ENCODE data around the gene BST1.

The BST1 gene

DNA sequence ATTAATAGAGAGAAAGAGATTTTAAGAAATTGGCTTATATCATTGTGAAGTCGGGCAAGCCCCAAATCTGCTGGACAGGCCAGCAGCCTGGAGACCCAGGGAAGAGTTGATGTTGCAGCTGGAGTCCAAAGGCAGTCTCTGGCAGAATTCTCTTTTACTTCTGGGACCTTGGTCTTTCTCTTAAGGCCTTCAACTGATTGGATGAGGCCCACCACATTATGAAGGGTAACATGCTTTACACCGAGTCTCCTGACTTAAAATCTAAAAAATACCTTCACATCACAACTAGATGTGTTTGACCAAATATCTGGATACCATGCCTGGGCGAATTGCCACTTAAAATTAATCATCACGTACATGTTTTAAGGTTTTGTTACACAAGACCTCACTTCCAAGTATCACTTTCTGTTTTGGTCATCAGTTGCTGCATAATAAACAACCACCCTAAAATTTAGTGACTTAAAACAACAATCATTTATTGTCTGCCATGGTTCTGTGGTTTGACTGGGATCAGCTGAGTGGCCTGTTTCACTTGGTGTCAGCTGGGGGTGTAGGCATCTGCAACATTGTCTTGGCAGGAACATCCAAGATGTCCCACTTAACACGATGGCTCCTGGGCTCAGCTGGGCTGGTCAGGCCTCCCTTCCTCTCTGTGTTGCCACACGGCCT lies 78.7 kb downstream of the BST1 start:
- H3K4me3 Mint-ChIP-seq = no peak overlapping the region
- DNase-seq = no peak
- H3K27ac Mint-ChIP-seq = peak overlapping the region; percentile 50
- H3K36me3 Mint-ChIP-seq (ENCODE audit: low read depth) = peaks cover 53% of the 10 kb centered on the region
- H3K27me3 Mint-ChIP-seq = peaks cover 11% of the 10 kb centered on the region
- H3K9me3 Mint-ChIP-seq = no peaks in the 10 kb centered on the region
- peaks cover 55% of the 10 kb centered on the region for H3K4me1 Mint-ChIP-seq (ENCODE audit: low read depth)

Data from activated T-cell treated with anti-CD3 and anti-CD28 coated beads, Interleukin-2, amount 50 U/mL, for 24 hours (primary cell).